ENCODE measurements around the gene MMD.

The MMD gene

DNA sequence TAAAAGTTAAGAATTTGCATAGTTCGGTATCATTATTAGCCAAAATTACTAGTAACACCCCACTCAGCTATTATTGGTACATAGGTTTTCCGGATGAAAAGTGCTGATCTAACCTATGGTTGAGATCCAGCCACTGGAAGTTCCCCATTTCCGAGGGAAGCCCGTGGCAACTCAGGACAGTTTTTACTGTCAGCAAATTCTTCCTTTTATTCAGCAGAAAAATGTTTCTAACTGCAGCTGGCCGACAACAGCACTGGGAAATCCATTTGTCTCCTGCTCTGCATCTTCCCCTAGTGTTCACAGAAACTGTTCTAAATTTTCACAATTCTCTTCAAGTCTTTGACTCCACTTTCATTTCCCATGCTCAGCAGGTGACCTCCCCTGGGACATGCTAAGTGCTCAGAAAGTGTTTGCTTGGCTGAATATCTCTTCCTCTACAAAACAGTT, 15.5 kb upstream of the MMD start:
- no peak for TF ChIP-seq CTCF (IDR thresholded peaks at IDR 0.05; ENCODE audit: borderline replicate concordance, control extremely low read depth, extremely low read depth, insufficient read depth, missing control alignments)
- in situ Hi-C loops (cut with MboI; ENCODE audit: low sequenced_read_pairs, unreplicated experiment): no loop called here
- DNase-seq (ENCODE audit: low spot score): peak; percentile 67

DNA sequence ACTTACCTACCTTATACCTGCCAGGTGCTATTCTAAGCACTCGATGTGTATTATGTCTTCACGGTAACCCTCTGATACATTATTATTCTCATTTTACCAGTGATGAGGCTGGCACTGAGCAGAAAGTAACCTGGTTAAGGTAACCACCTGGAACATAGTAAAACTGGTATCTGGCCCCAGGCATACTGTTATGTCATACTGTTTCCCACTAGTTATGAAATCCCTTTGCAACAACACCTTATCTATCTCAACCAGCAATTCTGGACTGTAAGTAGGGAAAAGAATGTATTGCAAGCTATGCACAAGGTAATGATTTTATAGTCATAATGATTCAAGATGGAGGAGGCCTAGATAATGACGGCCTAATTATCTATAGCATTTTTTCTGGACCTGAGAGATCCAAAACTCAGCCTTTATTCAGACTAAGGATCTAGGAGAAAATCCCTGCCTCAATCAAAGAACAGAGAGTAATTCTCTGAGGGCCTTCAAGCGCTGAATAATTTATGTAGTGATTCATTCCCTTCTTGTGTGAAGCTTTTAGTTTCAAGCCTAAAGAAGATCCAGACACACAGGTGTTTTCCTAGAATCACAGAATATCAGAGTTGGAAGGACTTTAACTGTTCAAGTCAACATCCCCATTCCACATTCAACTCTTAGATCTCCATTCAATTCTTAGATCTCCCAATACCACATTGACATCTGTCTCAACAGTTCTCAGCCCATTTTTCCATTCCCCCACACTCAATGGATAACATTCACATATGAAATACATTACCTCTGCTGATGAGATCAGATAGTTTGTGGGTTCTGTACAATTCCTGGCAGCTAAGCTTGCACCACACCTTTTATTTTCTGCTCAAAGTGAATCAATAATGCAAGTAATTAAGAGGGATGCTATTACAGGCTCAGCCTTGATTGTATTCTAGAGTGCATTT, 14.9 kb upstream of the MMD start:
- in situ Hi-C loops (cut with MboI; ENCODE audit: low sequenced_read_pairs, unreplicated experiment): no loop called here
- no peak for DNase-seq (ENCODE audit: low spot score)
- TF ChIP-seq CTCF (IDR thresholded peaks at IDR 0.05; ENCODE audit: borderline replicate concordance, control extremely low read depth, extremely low read depth, insufficient read depth, missing control alignments): no peak

- DNase-seq (ENCODE audit: low spot score): no peak
- no peak for TF ChIP-seq CTCF (IDR thresholded peaks at IDR 0.05; ENCODE audit: borderline replicate concordance, control extremely low read depth, extremely low read depth, insufficient read depth, missing control alignments)
- in situ Hi-C loops (cut with MboI; ENCODE audit: low sequenced_read_pairs, unreplicated experiment): no loop called here
These were observed 13.8 kb upstream of the MMD start for GRCh38 chr17:55435408-55435807.

- TF ChIP-seq CTCF (IDR thresholded peaks at IDR 0.05; ENCODE audit: borderline replicate concordance, control extremely low read depth, extremely low read depth, insufficient read depth, missing control alignments): no peak
- in situ Hi-C loops (cut with MboI; ENCODE audit: low sequenced_read_pairs, unreplicated experiment): no loop called here
- no peak for DNase-seq (ENCODE audit: low spot score)
These were observed 13.1 kb upstream of the MMD start for GRCh38 chr17:55434721-55435120.

DNA sequence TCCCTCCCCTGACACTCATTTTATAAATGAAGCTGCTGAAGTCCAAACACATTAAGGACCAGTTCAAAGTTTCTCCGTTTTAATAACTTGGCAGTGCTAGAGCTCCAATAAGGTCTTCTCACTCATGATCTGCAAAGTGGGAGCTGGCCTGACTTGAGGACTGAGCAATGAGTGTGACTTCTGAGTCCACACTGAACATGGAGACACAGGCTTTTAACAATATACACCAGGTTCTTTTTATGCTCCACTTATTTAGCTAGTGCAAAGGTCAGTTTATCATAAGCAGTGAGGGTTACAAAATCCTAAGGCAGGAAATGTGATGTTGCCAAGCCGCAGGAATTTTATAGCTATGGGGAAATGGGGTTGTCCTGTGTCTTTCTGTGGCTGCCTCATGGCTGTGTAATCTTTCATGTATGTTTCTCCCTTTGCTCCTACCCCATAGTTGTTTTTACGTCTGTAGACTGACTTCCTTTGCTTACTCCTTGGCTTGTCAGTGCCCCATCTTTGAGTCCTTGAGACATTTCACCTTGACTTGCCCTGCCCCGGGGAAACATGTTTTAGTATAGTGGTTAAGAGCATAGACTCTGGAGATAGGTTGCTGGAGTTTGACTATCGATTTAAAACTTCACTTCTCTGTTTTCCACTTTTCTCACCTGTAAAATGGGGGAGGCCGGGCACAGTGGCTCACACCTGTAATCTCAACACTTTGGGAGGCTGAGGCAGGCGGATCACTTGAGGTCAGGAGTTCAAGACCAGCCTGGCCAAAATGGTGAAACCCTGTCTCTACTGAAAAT, 12.2 kb upstream of the MMD start:
- no peak for DNase-seq (ENCODE audit: low spot score)
- TF ChIP-seq CTCF (IDR thresholded peaks at IDR 0.05; ENCODE audit: borderline replicate concordance, control extremely low read depth, extremely low read depth, insufficient read depth, missing control alignments): no peak
- in situ Hi-C loops (cut with MboI; ENCODE audit: low sequenced_read_pairs, unreplicated experiment): no loop called here

DNA sequence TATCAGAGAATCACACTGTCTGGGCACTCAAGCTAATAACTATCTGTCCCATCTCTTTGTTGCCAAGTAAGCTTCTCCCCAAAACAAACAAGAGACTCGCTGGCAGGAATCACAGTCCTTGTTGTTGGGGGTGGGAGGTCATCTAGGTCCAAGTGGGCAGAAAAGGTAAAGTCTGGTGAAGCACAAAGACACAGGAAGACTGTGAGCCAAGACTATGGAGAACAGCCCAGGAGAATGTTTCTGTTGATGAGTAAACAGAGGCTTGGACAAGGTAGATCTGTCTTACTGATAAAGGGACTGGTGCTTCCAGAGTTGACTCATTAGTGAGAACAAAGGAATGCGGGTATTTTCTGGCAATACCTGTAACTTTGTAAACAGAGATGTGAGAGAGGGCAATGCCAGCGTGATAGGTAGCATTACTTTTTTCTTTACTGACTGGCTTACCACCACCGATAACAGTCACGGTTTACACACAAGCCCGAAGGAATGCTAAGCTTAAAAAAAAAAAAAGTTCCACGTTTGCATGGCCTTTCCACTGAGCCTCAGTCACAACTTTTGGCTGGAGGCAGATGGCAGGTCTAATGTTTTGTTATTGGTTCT, 11.5 kb upstream of the MMD start:
- TF ChIP-seq CTCF (IDR thresholded peaks at IDR 0.05; ENCODE audit: borderline replicate concordance, control extremely low read depth, extremely low read depth, insufficient read depth, missing control alignments): no peak
- no peak for DNase-seq (ENCODE audit: low spot score)
- in situ Hi-C loops (cut with MboI; ENCODE audit: low sequenced_read_pairs, unreplicated experiment): no loop called here

Data from GM13976 (cell line).